IPS-15b (cell line): ENCODE results near the gene CRACR2A.

Experiments
- H3K27me3 ChIP-seq: one replicate; pipeline ENCODE4 v1.6.1; 2013; ENCODE audit warnings: low read length; ENCODE audit not compliant: control insufficient read depth, insufficient read depth
- H3K36me3 ChIP-seq: one replicate; pipeline ENCODE4 v1.6.1; 2013; ENCODE audit warnings: low read length; ENCODE audit not compliant: control insufficient read depth, insufficient read depth
- H3K4me1 ChIP-seq: one replicate; pipeline ENCODE4 v1.6.1; 2013; ENCODE audit warnings: mild to moderate bottlenecking, low read length; ENCODE audit not compliant: control insufficient read depth, insufficient read depth
- H3K4me3 ChIP-seq: one replicate; pipeline ENCODE4 v1.5.1; 2013; ENCODE audit warnings: low read depth, low read length
- H3K9ac ChIP-seq: one replicate; pipeline ENCODE4 v1.6.1; 2013; ENCODE audit warnings: low read depth, mild to moderate bottlenecking, low read length
- H3K9me3 ChIP-seq: one replicate; pipeline ENCODE4 v1.6.1; 2013; ENCODE audit warnings: mild to moderate bottlenecking, low read length; ENCODE audit not compliant: control insufficient read depth, insufficient read depth

Gene CRACR2A

GRCh38 chr12:3651585-3652424, 101.1 kb downstream of the CRACR2A start:
- Histone ChIP-seq H3K4me1 (peaks cover 6% of the 10 kb centered on the region), H3K27me3 (no peaks in the 10 kb centered on the region), H3K36me3 (no peaks in the 10 kb centered on the region), H3K9me3 (no peaks in the 10 kb centered on the region), H3K4me3 (no peak overlapping the region), H3K9ac (no peak overlapping the region)

DNA sequence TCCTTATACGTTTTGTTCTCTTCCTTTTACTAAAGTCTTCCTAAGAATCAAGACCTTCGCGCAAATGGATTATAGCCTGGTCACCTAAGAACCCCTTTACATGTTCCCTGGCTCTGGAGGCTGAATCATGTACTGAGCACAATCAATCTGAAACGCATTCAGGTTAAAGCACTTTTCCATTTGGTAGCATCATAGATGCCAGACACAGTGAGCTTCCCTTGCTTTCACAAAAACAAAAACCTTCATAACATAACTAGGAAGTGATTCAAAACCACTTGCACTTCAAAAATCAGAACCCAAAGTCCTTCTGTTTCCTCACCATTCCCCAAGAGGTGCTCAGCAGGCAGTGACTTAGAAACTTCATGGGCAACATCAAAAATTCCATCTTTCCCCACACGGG, 105.4 kb downstream of the CRACR2A start:
- Histone ChIP-seq H3K4me3 (no peak overlapping the region), H3K4me1 (peaks cover 6% of the 10 kb centered on the region), H3K9me3 (no peaks in the 10 kb centered on the region), H3K9ac (no peak overlapping the region), H3K27me3 (no peaks in the 10 kb centered on the region), H3K36me3 (no peaks in the 10 kb centered on the region)

GRCh38 chr12:3646561-3647241, 106.2 kb downstream of the CRACR2A start:
- Histone ChIP-seq H3K4me3 (no peak overlapping the region), H3K9ac (no peak overlapping the region), H3K27me3 (no peaks in the 10 kb centered on the region), H3K9me3 (no peaks in the 10 kb centered on the region), H3K4me1 (peaks cover 7% of the 10 kb centered on the region), H3K36me3 (no peaks in the 10 kb centered on the region)

- no peaks in the 10 kb centered on the region for H3K36me3 ChIP-seq
- H3K9me3 ChIP-seq = no peaks in the 10 kb centered on the region
- no peak overlapping the region for H3K9ac ChIP-seq
- peaks cover 8% of the 10 kb centered on the region for H3K4me1 ChIP-seq
- H3K27me3 ChIP-seq = no peaks in the 10 kb centered on the region
- no peak overlapping the region for H3K4me3 ChIP-seq
Observed at GRCh38 chr12:3645091-3645490, 107.8 kb downstream of the CRACR2A start.

GRCh38 chr12:3644104-3644503, 108.8 kb downstream of the CRACR2A start:
- Histone ChIP-seq H3K27me3 (no peaks in the 10 kb centered on the region), H3K9me3 (no peaks in the 10 kb centered on the region), H3K9ac (no peak overlapping the region), H3K4me1 (peaks cover 8% of the 10 kb centered on the region), H3K36me3 (no peaks in the 10 kb centered on the region), H3K4me3 (no peak overlapping the region)

DNA sequence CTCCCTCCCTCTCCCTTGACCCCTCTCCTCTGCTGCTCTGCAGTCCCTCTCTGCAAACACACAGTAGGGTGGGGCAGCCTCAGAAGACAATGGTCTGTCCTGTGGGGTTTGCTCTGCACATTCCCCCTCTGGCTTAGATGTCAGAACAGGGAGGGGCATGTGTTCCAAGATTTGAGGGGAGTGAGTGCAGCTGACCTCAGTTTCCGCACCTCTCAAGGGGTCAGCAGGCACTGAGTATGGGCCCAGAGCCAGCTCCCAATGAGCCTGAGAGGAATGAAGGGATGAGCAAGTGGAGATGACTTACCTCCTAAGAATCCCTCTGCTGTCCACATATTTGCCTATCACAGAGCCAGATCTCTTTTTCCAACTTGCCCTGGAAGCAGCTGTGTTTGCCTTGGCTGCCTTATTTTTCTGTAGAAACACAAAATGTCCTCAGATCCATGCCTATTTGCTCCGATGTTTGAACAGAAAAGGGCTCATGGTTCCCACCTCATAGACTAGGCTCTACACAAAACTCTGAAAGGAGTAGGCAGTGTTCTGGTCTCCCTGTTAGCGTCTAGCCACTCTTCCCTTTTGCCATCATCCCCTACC, 111.4 kb downstream of the CRACR2A start:
- Histone ChIP-seq H3K9me3 (no peaks in the 10 kb centered on the region), H3K4me1 (peaks cover 2% of the 10 kb centered on the region), H3K4me3 (no peak overlapping the region), H3K27me3 (no peaks in the 10 kb centered on the region), H3K9ac (no peak overlapping the region), H3K36me3 (no peaks in the 10 kb centered on the region)

- Histone ChIP-seq H3K9ac (no peak overlapping the region), H3K4me1 (no peaks in the 10 kb centered on the region), H3K9me3 (no peaks in the 10 kb centered on the region), H3K36me3 (no peaks in the 10 kb centered on the region), H3K27me3 (no peaks in the 10 kb centered on the region), H3K4me3 (no peak overlapping the region)
Observed at GRCh38 chr12:3636328-3636727, 116.6 kb downstream of the CRACR2A start.

GRCh38 chr12:3634348-3634747, 118.6 kb downstream of the CRACR2A start:
- Histone ChIP-seq H3K4me1 (no peaks in the 10 kb centered on the region), H3K27me3 (no peaks in the 10 kb centered on the region), H3K4me3 (no peak overlapping the region), H3K9ac (no peak overlapping the region), H3K36me3 (no peaks in the 10 kb centered on the region), H3K9me3 (no peaks in the 10 kb centered on the region)

DNA sequence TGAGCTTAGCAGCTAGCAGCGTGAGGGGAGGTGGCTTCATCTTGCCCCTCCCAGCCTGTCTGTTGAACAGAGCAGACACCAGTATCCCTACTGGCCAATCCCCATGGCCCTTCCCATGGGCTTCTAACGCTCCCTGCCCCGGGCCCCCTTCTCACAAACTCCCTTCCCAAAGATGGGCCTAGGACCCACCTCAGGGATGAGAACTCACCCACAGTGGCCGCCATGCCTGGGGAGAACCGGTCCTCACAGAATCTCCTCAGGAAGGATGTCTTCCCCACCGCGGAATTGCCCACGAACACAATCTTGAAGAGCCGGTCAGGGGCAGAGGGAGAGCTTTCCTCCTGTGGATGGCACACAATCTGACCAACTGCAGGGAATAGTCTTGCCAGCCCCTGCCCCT, 119.5 kb downstream of the CRACR2A start:
- H3K4me3 ChIP-seq = no peak overlapping the region
- no peaks in the 10 kb centered on the region for H3K36me3 ChIP-seq
- no peaks in the 10 kb centered on the region for H3K4me1 ChIP-seq
- no peaks in the 10 kb centered on the region for H3K9me3 ChIP-seq
- H3K27me3 ChIP-seq = no peaks in the 10 kb centered on the region
- H3K9ac ChIP-seq = no peak overlapping the region

DNA sequence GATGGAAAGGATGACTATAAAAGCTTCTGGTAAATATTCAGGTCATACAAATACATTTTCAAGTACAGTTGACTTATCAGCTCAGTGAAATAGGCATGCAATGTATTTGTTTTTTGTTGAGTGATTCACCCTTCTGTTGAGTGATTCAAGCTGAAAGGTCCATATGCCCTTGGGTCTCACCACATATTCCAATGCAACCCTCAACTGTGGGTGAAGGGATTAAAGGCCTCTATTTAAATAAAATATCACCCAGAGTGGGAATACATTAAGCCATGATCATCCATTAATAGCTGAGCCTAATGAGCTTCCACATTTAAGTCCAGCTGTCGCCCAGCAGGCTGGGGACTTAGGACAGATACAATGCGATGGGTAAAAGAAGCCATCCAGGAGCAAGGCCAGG, 120.2 kb downstream of the CRACR2A start:
- Histone ChIP-seq H3K9me3 (no peaks in the 10 kb centered on the region), H3K36me3 (no peaks in the 10 kb centered on the region), H3K4me1 (no peaks in the 10 kb centered on the region), H3K9ac (no peak overlapping the region), H3K4me3 (no peak overlapping the region), H3K27me3 (no peaks in the 10 kb centered on the region)

GRCh38 chr12:3632256-3632655, 120.7 kb downstream of the CRACR2A start:
- no peaks in the 10 kb centered on the region for H3K27me3 ChIP-seq

GRCh38 chr12:3631759-3632158, 121.2 kb downstream of the CRACR2A start:
- H3K27me3 ChIP-seq = no peaks in the 10 kb centered on the region
- H3K4me3 ChIP-seq = no peak overlapping the region
- no peaks in the 10 kb centered on the region for H3K36me3 ChIP-seq
- H3K4me1 ChIP-seq = no peaks in the 10 kb centered on the region
- H3K9ac ChIP-seq = no peak overlapping the region
- H3K9me3 ChIP-seq = no peaks in the 10 kb centered on the region

More at GRCh38 chr12:3632256-3632655, 120.7 kb downstream of the CRACR2A start:
- H3K9me3 ChIP-seq = no peaks in the 10 kb centered on the region
- no peaks in the 10 kb centered on the region for H3K36me3 ChIP-seq
- H3K4me1 ChIP-seq = no peaks in the 10 kb centered on the region
- no peak overlapping the region for H3K4me3 ChIP-seq
- H3K9ac ChIP-seq = no peak overlapping the region
